Endothelial cell of umbilical vein (primary cell): ENCODE data around the gene NOS2. TPM values are rescaled to one million over a fixed set of nuclear protein-coding genes. Genes with fewer than 3 reads are reported as not detected.

Source experiments
- BruUV-seq: library from RNA; stranded (reverse); fragments of 400-500 nt; replicated peaks from 2 replicates; lab custom pipeline; 2021; lab: Mats Ljungman, UMichigan
- CTCF ChIA-PET: fragments of 300-600, 350-600 bp; sonication (Branson Sonifier 250); formaldehyde crosslinking; loops from one replicate; lab custom pipeline; 2021; ENCODE audit warnings: antibody characterized with exemption, inconsistent platforms; lab: Charles Lee
- POLR2A ChIA-PET: fragments of 300-600, 350-600 bp; sonication (Branson Sonifier 250); formaldehyde crosslinking; loops from one replicate; lab custom pipeline; 2021; ENCODE audit warnings: antibody characterized with exemption, inconsistent platforms; lab: Charles Lee
- DNase-seq: peaks from one replicate; pipeline ENCODE4 v3.0.0-alpha.2; 2011; ENCODE audit warnings: low read depth, low spot score
- FAIRE-seq: peaks from 2 replicates; lab custom pipeline; 2011; peaks lifted over from hg19 to GRCh38; lab: Jason Lieb, UNC
- H2AFZ ChIP-seq: 2 replicates; pipeline ENCODE4 v1.6.0; 2012; ENCODE audit warnings: low read depth, low read length, control low read depth, inconsistent platforms
- H3K27ac ChIP-seq: 2 replicates; pipeline ENCODE4 v1.5.1; 2011; ENCODE audit warnings: low read depth, mild to moderate bottlenecking, control low read depth, low read length, moderate library complexity; ENCODE audit not compliant: insufficient read depth
- H3K27me3 ChIP-seq, 2 experiments: 2 replicates each; pipeline versions ENCODE4 v1.6.0 to v1.6.1; 2011; ENCODE audit warnings: low read length in 2 of 2, mixed read lengths in 1 of 2; ENCODE audit not compliant: control insufficient read depth in 2 of 2, insufficient read depth in 2 of 2
- H3K36me3 ChIP-seq, 2 experiments: 2 replicates in 1 of 2; 3 replicates in 1 of 2; pipeline ENCODE4 v1.5.1; 2011; ENCODE audit warnings: low read length in 2 of 2, mild to moderate bottlenecking in 1 of 2, moderate library complexity in 1 of 2; ENCODE audit not compliant: control insufficient read depth in 2 of 2, insufficient read depth in 2 of 2; ENCODE audit errors: extremely low read depth in 1 of 2
- H3K4me1 ChIP-seq: 3 replicates; pipeline ENCODE4 v1.5.1; 2011; ENCODE audit warnings: mild to moderate bottlenecking, low read length; ENCODE audit not compliant: control insufficient read depth, insufficient read depth; ENCODE audit errors: extremely low read depth
- H3K4me2 ChIP-seq: 2 replicates; pipeline ENCODE4 v1.6.1; 2011; ENCODE audit warnings: low read length, control low read depth, mixed read lengths; ENCODE audit not compliant: insufficient read depth
- H3K4me3 ChIP-seq, 3 experiments: fragments of 200-600 bp in 1 of 3; sonication (generic), shearing (Covaris generic) in 1 of 3; replicated peaks in 1 of 3; 2 replicates each; pipeline ENCODE4 v1.5.1; 2011 to 2016; ENCODE audit warnings: control low read depth in 3 of 3, low read length in 3 of 3, mild to moderate bottlenecking in 2 of 3, inconsistent platforms in 1 of 3, low read depth in 1 of 3, moderate library complexity in 1 of 3; ENCODE audit not compliant: insufficient read depth in 1 of 3
- H3K79me2 ChIP-seq: 2 replicates; pipeline ENCODE4 v1.6.0; 2012; ENCODE audit warnings: low read length, inconsistent platforms; ENCODE audit not compliant: control insufficient read depth, insufficient read depth
- H3K9ac ChIP-seq: replicated peaks from 2 replicates; pipeline ENCODE3; 2011; ENCODE audit warnings: low read length, control low read depth; ENCODE audit not compliant: insufficient read depth; ENCODE audit errors: extremely low read depth
- H3K9me1 ChIP-seq: replicated peaks from 3 replicates; pipeline ENCODE4 v1.6.0; 2011; ENCODE audit warnings: mild to moderate bottlenecking, low read length; ENCODE audit not compliant: control insufficient read depth, insufficient read depth; ENCODE audit errors: extremely low read depth
- H3K9me3 ChIP-seq: replicated peaks from 2 replicates; pipeline ENCODE4 v1.5.1; 2012; ENCODE audit warnings: low read length, inconsistent platforms; ENCODE audit not compliant: control insufficient read depth, insufficient read depth
- H4K20me1 ChIP-seq: replicated peaks from 2 replicates; pipeline ENCODE3; 2011; ENCODE audit warnings: mild to moderate bottlenecking, low read length; ENCODE audit not compliant: control insufficient read depth, insufficient read depth; ENCODE audit errors: extremely low read depth
- FOS ChIP-seq: IDR thresholded peaks from 2 replicates; pipeline ENCODE4 v1.6.1; 2011; ENCODE audit warnings: mild to moderate bottlenecking, low read length, moderate library complexity, borderline replicate concordance; ENCODE audit not compliant: insufficient read depth
- dilution Hi-C: fragments of 300-500 bp; cut with MboI; formaldehyde crosslinking; loops from one replicate; pipeline ENCODE4 v1.15.0; 2019; ENCODE audit warnings: low sequenced_read_pairs; ENCODE audit not compliant: extremely low pct_ligation_motif_present
- intact Hi-C: fragments of 100-400 bp; cut with micrococcal nuclease; formaldehyde crosslinking; loops from one replicate; pipeline ENCODE4 v1.10.0; 2022
- polyA plus RNA-seq, 4 experiments: library from polyadenylated mRNA; depleted of rRNA in 3 of 4; stranded (reverse) in 3 of 4; unstranded in 1 of 4; fragments of >200 nt; gene quantifications; 2 replicates each; pipeline versions ENCODE4 v1.2.1 to v1.2.3, GENCODE V29; 2011 to 2012; ENCODE audit warnings: missing spikeins in 1 of 4
- total RNA-seq: library from RNA; stranded (reverse); gene quantifications from 2 replicates; pipeline ENCODE4 v1.2.3, GENCODE V29; 2021
- TF ChIP-seq, protein P1 (sequence below): IDR thresholded peaks from 2 replicates; pipeline ENCODE4 v1.6.1; 2011; ENCODE audit not compliant: insufficient read depth, insufficient read length
- TF ChIP-seq, protein P2 (sequence below), 2 donors: IDR thresholded peaks; 1 replicate in 1 of 2; 2 replicates in 1 of 2; pipeline ENCODE4 v1.5.1; 2011; ENCODE audit warnings: low read length in 2 of 2, mild to moderate bottlenecking in 2 of 2, moderate library complexity in 2 of 2, control low read depth in 1 of 2, inconsistent platforms in 1 of 2, low read depth in 1 of 2; ENCODE audit not compliant: insufficient read depth in 1 of 2; ENCODE audit errors: extremely low read depth in 1 of 2

Gene NOS2
- total and polyA plus RNA-seq, 2 donors (not counting 3 experiments of a cell fraction or from before 2014, with no cell fraction given) = 0.01 TPM; not detected in 1

DNA sequence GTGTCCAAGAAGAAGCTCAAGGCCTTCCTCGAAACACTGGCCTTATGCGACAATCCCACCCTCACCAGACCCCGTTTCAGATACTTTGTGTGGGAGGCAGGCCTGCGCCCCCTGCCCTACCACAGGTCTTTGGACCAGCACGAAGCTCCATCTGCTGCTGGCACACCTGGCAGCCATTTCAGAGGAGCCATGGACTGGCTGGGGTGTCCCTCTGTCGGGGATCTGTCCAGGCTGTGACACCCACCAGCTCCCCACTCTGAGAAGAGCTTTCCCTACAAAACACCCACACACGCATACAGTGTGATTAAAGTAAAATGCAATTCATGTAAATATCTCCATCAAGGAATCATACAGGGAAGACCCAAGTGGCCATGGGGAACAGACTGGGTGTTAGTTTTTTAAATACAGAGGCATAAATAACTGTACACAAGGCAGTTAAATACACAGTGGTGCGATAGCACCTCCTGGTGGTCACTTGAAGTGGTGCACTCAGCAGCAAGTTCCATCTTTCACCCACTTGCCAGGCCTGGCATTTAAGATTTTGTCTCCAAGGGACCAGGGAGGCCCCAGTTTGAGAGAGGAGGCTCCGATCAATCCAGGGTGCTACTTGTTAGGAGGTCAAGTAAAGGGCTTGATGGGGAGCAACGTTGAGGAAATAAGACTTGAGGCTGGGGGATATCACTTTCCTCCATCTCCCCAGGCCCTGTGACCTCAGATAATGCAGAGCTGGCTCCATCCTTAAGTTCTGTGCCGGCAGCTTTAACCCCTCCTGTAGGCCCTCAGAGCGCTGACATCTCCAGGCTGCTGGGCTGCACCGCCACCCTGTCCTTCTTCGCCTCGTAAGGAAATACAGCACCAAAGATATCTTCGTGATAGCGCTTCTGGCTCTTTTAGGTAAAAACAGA is 43.6 kb downstream of the NOS2 start:
- FAIRE-seq (peak; percentile 76), DNase-seq (peak; percentile 52)
- Histone ChIP-seq H4K20me1 (no peaks in the 10 kb centered on the region), H3K9ac (no peak overlapping the region), H3K4me3 (no peak overlapping the region), H3K9me3 (no peaks in the 10 kb centered on the region), H3K27ac (no peak overlapping the region), H3K4me2 (no peak overlapping the region), H3K27me3 (no peaks in the 10 kb centered on the region), H3K79me2 (no peaks in the 10 kb centered on the region), H2AFZ (no peak overlapping the region), H3K4me1 (no peaks in the 10 kb centered on the region), H3K9me1 (no peaks in the 10 kb centered on the region), H3K36me3 (no peaks in the 10 kb centered on the region)
- POLR2A ChIA-PET = no interaction called here
- TF ChIP-seq, protein P1, sequence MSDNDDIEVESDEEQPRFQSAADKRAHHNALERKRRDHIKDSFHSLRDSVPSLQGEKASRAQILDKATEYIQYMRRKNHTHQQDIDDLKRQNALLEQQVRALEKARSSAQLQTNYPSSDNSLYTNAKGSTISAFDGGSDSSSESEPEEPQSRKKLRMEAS = no peak
- TF ChIP-seq, protein P2, sequence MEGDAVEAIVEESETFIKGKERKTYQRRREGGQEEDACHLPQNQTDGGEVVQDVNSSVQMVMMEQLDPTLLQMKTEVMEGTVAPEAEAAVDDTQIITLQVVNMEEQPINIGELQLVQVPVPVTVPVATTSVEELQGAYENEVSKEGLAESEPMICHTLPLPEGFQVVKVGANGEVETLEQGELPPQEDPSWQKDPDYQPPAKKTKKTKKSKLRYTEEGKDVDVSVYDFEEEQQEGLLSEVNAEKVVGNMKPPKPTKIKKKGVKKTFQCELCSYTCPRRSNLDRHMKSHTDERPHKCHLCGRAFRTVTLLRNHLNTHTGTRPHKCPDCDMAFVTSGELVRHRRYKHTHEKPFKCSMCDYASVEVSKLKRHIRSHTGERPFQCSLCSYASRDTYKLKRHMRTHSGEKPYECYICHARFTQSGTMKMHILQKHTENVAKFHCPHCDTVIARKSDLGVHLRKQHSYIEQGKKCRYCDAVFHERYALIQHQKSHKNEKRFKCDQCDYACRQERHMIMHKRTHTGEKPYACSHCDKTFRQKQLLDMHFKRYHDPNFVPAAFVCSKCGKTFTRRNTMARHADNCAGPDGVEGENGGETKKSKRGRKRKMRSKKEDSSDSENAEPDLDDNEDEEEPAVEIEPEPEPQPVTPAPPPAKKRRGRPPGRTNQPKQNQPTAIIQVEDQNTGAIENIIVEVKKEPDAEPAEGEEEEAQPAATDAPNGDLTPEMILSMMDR (IDR thresholded peaks at IDR 0.05; ENCODE audit: extremely low read depth in 1 of 2, insufficient read depth in 1 of 2, low read depth in 1 of 2, low read length in 2 of 2) = peak; percentile 70 to 75
- no peak for TF ChIP-seq FOS
- intact Hi-C loops (loop anchor here (1.0 kb wide), 1 partner anchor 102 kb away; no protein-coding TSS in a partner anchor), dilution Hi-C loops (no loop called here)
- BruUV-seq = no TSS peak
- CTCF ChIA-PET = interaction anchor here (0.6 to 8.3 kb wide), 24 partner anchors 8 to 520 kb away, joined by 3 to 262 read pairs (median 4); partner anchors contain the start of gene LYRM9
